ENCODE measurements around the gene SEC14L2. TPM values are rescaled to one million over a fixed set of nuclear protein-coding genes. Genes with fewer than 3 reads are reported as not detected.

SEC14L2 gene
- total RNA-seq, 1 experiment from 2014 or later, result 33.5 TPM

GRCh38 chr22:30393885-30394284 is 2.9 kb upstream of the SEC14L2 start:
- ChIA-PET POLR2A (interaction anchor here (0.7 kb wide), 1 partner anchor 16 kb away, joined by 3 read pairs; no protein-coding TSS in a partner anchor), RAD21 (ENCODE audit: low non-redundant PET in 1 of 2, low total read pairs in 2 of 2, uncharacterized antibody in 2 of 2, unreplicated experiment in 2 of 2) (no interaction called here), CTCF (interaction anchor here (1.0 kb wide), 1 partner anchor 33 kb away, joined by 3 read pairs; no protein-coding TSS in a partner anchor)
- ATAC-seq (no peak), DNase-seq (ENCODE audit: low read depth, low spot score) (no peak)
- intact Hi-C loops (cut with micrococcal nuclease), result no loop called here
- TF ChIP-seq CEBPB (IDR thresholded peaks at IDR 0.05; ENCODE audit: low read depth) (no peak), ZNF274 (IDR thresholded peaks at IDR 0.05; ENCODE audit: low read depth, low read length) (no peak), SRF (IDR thresholded peaks at IDR 0.05; ENCODE audit: low read depth) (no peak), TCF7L2 (IDR thresholded peaks at IDR 0.05; ENCODE audit: borderline replicate concordance, extremely low read depth, insufficient read depth, insufficient read length) (no peak), ZFX (IDR thresholded peaks at IDR 0.05) (no peak), EZH2phosphoT487 (IDR thresholded peaks at IDR 0.05; ENCODE audit: borderline replicate concordance) (no peak), CBX3 (IDR thresholded peaks at IDR 0.05; ENCODE audit: low read depth) (no peak), RAD21 (IDR thresholded peaks at IDR 0.05; ENCODE audit: low read depth) (no peak)
- H2AFZ ChIP-seq (ENCODE audit: low read depth, low read length, poor library complexity, severe bottlenecking), result no peak overlapping the region
- H3K4me3 ChIP-seq (replicated peaks in 1 of 2; ENCODE audit: low read depth in 1 of 2, low read length in 2 of 2), result no peak overlapping the region
- H3K36me3 ChIP-seq (ENCODE audit: control insufficient read depth in 1 of 2, insufficient read depth in 2 of 2, low read length in 2 of 2), result no peaks in the 10 kb centered on the region
- no peak overlapping the region for H3K4me2 ChIP-seq (ENCODE audit: low read length)
- BruUV-seq (replicated peaks), result no TSS peak
- H3K9me3 ChIP-seq (ENCODE audit: control insufficient read depth in 1 of 2, insufficient read depth in 1 of 2, low read depth in 1 of 2, low read length in 2 of 2), result peaks cover 0 to 7% of the 10 kb centered on the region in 2 experiments; a peak in 2 of 4 replicates
- no peak overlapping the region for H3K27ac ChIP-seq (ENCODE audit: low read depth, low read length)
- H3K27me3 ChIP-seq (ENCODE audit: insufficient read depth, low read length), result no peaks in the 10 kb centered on the region
- no peaks in the 10 kb centered on the region for H4K20me1 ChIP-seq (ENCODE audit: insufficient read depth)
- H3K79me2 ChIP-seq (ENCODE audit: insufficient read depth, low read length), result peaks cover 21% of the 10 kb centered on the region
- H3K9ac ChIP-seq (ENCODE audit: low read length), result no peak overlapping the region
- peaks cover 12 to 61% of the 10 kb centered on the region in 2 experiments; a peak in 3 of 4 replicates for H3K4me1 ChIP-seq (ENCODE audit: control insufficient read depth in 1 of 2, insufficient read depth in 2 of 2, low read length in 2 of 2)
- H3K9me2 ChIP-seq (ENCODE audit: insufficient read depth), result no peaks in the 10 kb centered on the region

Measured in HCT116 (cell line).